Kidney glomerular epithelial cell (primary cell): Measurements from ENCODE around the gene FASTK.
A peak's percentile ranks its signal among the peaks of the same experiment; 100 is the strongest.

Experiments
- DNase-seq: peaks from one replicate; lab custom pipeline; 2025; lab: John Stamatoyannopoulos, UW

The FASTK gene

GRCh38 chr7:151099486-151100211, 19.0 kb upstream of the FASTK start:
- DNase-seq: no peak

- DNase-seq: no peak
These were observed 15.3 kb upstream of the FASTK start for GRCh38 chr7:151095828-151096475.

GRCh38 chr7:151095123-151095797, 14.7 kb upstream of the FASTK start:
- no peak for DNase-seq

DNA sequence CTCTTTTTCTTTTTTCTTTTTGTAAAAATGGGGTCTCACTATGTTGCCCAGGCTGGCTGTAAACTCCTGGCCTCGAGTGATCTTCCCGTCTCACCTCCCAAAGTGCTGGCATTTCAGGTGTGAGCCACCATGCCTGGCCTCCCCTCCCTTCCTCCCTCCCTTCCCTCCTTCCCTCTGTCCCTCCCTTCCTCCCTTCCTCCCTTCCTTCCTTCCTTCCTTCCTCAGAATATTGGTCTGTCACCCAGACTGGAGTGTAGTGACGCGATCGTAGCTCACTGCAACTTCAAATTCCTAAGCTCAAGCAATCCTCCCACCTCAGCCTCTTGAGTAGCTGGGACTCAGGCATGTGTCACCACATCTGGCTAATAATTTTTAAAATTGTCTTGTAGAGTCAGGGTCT, 14.1 kb upstream of the FASTK start:
- no peak for DNase-seq

- DNase-seq: no peak
These were observed 13.1 kb upstream of the FASTK start for GRCh38 chr7:151093748-151094147.

- no peak for DNase-seq
These were observed 11.4 kb upstream of the FASTK start for GRCh38 chr7:151091988-151092387.

DNA sequence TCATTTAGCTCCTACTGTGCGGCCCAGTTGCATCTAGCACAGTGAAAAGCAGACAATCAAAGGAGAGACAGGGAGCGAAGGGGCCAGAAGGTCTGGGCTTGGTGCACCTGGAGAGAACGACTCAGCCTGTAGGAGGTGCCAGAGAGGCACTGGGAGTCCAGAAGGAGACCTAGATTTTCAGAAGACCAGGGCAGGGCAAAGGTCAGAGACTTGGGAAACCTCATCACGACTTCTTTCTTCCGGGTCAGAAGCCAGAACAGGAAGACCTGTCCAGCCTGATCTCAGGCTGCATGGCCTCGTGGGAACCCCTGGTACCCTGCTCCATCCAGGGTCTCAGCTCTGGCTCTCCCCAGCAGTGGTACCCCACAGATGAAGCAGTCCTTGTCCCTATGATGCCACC, 10.8 kb upstream of the FASTK start:
- no peak for DNase-seq

DNA sequence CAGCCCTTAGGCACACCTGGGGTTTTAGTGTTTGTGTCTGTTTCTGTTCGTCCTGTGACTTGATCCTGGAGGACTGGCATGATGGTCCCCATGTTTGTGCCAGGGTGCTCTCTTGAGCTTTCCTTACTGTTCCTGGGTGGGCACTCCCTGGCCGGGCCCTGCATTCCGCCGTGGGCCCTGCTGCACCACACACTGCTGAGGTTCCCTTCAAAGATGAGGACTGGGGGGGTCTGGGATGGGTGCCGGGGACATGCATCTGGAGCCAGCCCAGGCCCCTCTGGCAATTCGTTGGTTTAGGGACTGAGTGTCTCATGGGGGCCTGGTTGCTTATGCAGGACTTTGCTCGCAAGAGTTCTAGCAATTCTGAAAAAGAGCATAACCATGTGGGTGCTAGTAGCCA, 10.4 kb upstream of the FASTK start:
- no peak for DNase-seq

DNA sequence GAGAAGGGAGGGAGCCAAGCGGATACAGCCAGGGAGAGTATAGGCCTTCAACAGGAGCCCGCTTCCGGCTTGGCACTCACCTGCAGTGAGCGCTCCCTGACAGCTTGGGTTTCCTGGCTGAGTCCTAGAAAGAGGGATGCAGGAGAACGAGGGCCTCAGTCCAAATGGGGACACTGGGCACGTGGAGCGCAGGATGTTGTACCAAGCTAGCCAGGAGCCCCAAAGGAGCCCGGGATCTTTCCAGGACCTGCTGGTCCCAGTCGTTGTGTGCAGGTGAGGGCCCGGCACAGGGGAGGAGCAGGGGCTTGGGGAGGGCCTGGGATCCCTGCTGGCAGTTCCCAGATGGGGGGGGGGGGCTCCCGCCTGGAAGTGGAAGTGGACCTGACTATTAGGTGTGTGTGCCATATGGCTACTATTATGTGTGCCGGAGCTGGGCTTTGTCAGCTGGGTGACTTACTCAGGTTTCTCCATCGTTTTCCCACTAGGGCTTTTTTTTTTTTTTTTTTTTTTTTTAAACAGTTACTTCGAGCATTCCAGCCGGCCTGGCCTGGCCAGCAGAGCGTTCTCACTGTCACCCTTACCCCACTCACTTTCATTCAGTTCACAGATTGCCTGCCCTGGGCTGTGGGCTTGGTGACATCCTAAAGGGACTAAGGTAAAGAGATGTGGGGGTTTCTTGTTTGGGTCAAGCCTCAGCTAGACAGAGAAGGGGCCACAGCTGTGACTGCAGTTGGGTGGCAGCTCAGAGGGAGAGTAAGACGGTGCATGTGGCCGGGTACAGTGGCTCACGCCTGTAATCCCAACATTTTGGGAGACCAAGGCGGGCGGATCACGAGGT, 9.5 kb upstream of the FASTK start:
- DNase-seq: no peak

DNA sequence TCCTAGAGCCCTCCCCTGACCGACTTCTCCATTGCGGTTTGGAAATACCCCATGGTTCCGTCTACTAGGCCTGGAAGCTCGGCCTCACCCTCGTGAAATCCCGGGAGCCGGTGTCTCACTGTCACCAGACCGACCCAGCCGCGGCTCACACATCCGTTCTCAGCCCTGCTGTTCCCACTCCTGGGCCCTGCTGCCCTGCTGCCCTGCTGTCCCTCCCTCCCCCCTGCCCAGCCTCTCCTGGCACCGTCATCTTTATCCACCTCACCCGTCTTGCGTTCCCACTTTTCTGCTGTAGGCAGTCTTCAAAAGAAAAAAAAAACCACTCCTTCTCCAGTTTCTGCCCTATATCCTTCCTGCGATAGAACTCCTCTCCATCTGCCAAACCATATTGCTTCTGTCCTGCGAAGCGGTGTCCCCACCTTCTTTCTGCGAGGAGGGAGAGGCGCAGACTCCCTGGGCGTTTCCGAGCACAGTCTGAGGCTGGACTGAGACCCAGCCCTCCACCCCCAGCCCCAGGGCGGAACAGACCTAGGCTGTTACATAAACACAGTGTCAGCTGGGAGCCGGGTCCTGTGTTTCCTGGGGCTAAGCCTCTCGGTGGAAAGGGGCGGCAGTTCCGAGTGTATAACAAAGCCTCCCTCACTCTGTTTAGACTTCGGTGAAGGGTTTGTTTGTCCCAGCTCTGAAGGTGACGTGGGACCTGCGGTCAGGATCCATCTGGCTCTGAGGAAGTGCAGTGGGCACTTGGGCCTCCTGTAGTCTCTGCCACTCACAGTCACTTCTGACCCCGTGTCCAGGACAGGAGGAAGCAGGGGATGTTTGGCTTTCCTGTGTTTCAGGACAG, 8.5 kb upstream of the FASTK start:
- peak; percentile 29 for DNase-seq

DNA sequence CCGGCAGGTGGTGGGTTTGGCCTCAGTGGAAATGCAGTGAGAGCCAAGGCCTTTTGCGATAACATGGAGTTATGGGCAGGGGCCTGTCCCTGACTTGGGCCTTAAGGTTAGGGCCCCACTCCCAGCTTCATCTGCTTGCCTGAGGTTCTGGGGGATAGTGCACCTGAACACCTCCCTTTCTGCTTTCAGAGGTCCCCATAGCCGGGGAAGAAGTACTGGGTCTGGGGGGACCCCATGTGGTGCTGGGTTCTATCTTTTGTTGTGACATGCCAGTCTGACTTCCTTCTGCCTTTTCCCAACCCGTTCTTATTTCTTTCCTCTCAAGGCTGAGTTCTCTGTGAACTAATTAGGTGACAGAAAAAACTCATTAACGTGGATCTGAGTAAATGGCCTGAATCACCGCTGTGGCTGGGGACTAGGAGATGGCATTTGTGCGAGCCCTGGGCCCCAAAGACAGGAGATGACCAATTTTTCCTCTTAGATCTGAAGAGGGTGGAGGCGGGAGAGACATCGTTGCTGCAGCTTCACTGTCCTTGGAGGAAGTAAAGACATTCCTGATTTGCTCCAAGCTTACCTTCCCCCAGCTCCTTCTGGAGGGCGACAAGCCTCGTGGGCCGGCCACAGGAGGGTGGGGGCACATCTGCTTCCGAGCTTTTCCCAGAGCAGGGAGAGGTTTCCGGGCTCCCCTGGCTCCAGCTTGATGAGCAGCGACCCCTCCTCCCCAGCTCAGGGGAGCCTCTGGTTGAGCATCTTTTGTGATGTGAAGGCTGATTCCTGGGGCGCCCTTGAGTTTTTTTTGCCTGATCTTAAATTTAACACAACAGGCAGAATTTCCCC, 7.6 kb upstream of the FASTK start:
- no peak for DNase-seq

DNA sequence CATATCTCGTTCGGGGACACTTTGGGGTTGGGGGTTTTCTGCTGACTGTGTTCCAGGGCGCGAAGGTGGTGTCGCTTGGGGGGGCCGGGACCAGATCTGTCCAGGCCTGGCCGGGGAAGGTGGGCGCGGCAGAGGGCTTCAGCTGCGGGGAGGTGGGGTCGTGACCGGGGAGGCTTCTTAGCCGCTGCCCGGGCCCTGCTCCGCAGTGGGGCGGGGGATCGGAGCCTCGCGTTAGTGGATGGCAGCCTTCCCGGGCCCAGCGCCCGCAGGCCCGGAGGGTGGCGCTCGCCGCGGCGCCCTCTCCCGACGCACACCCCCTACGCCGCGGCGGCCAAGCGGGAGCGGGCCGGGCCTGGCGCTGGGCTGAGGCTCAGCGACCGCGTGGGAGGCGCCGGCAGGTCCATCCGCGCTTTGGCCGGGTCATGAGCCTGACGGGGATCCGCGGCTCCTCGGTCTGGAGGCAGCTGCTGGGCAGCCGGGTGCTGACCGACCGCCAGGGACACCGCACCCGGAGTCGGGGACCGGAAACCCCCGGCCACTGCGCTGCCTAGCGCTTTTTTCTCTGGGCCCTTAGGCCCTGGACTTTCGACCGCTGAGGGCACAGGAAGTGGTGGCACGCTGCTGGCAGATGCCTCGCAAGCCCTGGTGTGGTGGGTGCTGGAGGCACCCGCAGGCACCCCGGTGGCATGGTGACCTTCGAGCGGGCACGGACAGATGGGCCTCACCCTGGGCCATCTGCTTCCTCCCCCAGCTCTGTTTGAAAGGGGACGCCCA, 6.8 kb upstream of the FASTK start:
- peak; percentile 25 for DNase-seq

DNA sequence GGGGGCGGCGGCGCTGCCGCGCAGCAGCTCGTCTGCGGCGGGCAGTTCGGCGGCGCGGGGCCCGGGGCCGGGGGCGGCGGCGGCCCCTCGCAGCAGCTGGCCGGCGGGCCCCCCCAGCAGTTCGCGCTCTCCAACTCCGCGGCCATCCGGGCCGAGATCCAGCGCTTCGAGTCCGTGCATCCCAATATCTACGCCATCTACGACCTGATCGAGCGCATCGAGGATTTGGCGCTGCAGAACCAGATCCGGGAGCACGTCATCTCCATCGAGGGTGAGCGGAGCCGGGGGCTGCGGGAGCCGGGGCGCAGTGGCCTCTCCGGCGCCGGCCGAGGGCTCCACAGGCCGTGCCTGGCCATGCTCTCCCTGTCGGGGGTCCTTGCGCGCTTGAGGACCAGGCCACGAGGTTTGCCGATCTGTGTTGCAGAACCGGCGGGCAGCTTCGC, 6.2 kb upstream of the FASTK start:
- DNase-seq: no peak

- DNase-seq: peak; percentile 52
These were observed 5.3 kb upstream of the FASTK start, which contains the start of gene AGAP3 for GRCh38 chr7:151085691-151086620. TSS of gene AGAP3 (plus strand) at chr7:151086475. CDS start at chr7:151086742, 267 bp downstream.

- no peak for DNase-seq
These were observed 4.7 kb upstream of the FASTK start for GRCh38 chr7:151085329-151085690.

DNA sequence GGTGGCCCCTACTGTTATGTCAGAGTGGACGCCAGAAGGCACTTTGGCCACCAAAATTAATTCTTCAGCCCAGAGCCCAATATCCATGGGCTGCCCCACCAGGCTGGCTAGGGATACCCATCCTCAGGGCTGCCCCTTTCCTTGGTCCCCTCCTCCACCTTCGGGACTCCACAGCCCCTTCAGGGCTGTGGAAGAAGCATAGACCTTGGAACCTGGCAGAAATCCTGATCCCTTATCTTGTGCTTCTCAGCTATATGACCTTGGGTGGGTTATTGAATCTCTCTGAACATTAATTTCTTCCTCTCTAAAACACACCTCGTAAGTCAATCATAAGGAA, 3.2 kb upstream of the FASTK start:
- no peak for DNase-seq

GRCh38 chr7:151083071-151083823, 2.6 kb upstream of the FASTK start, which contains the start of gene TMUB1:
TSS of gene TMUB1 (minus strand) at chr7:151083493. CDS start at chr7:151082563, 930 bp downstream.
- peak; percentile 67 for DNase-seq
